Hepatocyte (in vitro differentiated cells): ENCODE data around the gene DUSP15. TPM values are rescaled to one million over a fixed set of nuclear protein-coding genes. Genes with fewer than 3 reads are reported as not detected.
A peak's percentile ranks its signal among the peaks of the same experiment; 100 is the strongest.

Source experiments
- DNase-seq: peaks from one replicate; pipeline ENCODE4 v3.0.0-alpha.2; 2016; ENCODE audit warnings: low spot score
- H2AFZ ChIP-seq: fragments of 200-600 bp; sonication (generic); 2 replicates; pipeline ENCODE4 v1.6.0; 2016; ENCODE audit warnings: antibody characterized with exemption, mild to moderate bottlenecking
- H3K27ac ChIP-seq: fragments of 200-600 bp; sonication (generic); 2 replicates; pipeline ENCODE4 v1.5.1; 2016; ENCODE audit warnings: mild to moderate bottlenecking
- H3K27me3 ChIP-seq: fragments of 200-600 bp; sonication (generic); 2 replicates; pipeline ENCODE4 v1.6.1; 2016
- H3K36me3 ChIP-seq: fragments of 200-600 bp; sonication (generic); replicated peaks from 2 replicates; pipeline ENCODE4 v1.5.1; 2016; ENCODE audit warnings: low read depth; ENCODE audit not compliant: insufficient read depth
- H3K4me1 ChIP-seq: fragments of 200-600 bp; sonication (generic); 2 replicates; pipeline ENCODE4 v1.5.1; 2016; ENCODE audit warnings: mild to moderate bottlenecking, moderate library complexity; ENCODE audit not compliant: insufficient read depth
- H3K4me2 ChIP-seq: fragments of 200-600 bp; sonication (generic); 2 replicates; pipeline ENCODE4 v1.6.0; 2016
- H3K4me3 ChIP-seq: fragments of 200-600 bp; sonication (generic); 2 replicates; pipeline ENCODE4 v1.5.1; 2016; ENCODE audit warnings: mild to moderate bottlenecking
- H3K79me2 ChIP-seq: fragments of 200-600 bp; sonication (generic); 2 replicates; pipeline ENCODE4 v1.6.0; 2017; ENCODE audit warnings: mild to moderate bottlenecking
- H3K9me2 ChIP-seq: fragments of 200-600 bp; sonication (generic); replicated peaks from 2 replicates; pipeline ENCODE4 v1.6.0; 2017; ENCODE audit warnings: mild to moderate bottlenecking; ENCODE audit not compliant: insufficient read depth
- H3K9me3 ChIP-seq: fragments of 200-600 bp; sonication (generic); 2 replicates; pipeline ENCODE4 v1.5.1; 2016; ENCODE audit warnings: low read depth, mild to moderate bottlenecking
- H4K20me1 ChIP-seq: fragments of 200-600 bp; sonication (generic); 2 replicates; pipeline ENCODE4 v1.6.0; 2016; ENCODE audit warnings: mild to moderate bottlenecking; ENCODE audit not compliant: insufficient read depth, poor library complexity, severe bottlenecking
- CTCF ChIP-seq: fragments of 200-600 bp; sonication (generic); IDR thresholded peaks from 2 replicates; pipeline ENCODE4 v1.5.1; 2016; ENCODE audit warnings: antibody characterized with exemption, mild to moderate bottlenecking; ENCODE audit not compliant: poor library complexity
- EZH2 ChIP-seq: fragments of 200-600 bp; sonication (generic); IDR thresholded peaks from 2 replicates; pipeline ENCODE4 v1.6.1; 2016; ENCODE audit warnings: antibody characterized with exemption, mild to moderate bottlenecking, borderline replicate concordance
- EZH2phosphoT487 ChIP-seq: fragments of 200-600 bp; sonication (generic); IDR thresholded peaks from one replicate; pipeline ENCODE4 v1.6.1; 2018; ENCODE audit warnings: antibody characterized with exemption, mild to moderate bottlenecking, low read depth, moderate library complexity; ENCODE audit not compliant: unreplicated experiment, severe bottlenecking
- WGBS: methylation state at CpG from one replicate; pipeline ENCODE4 v1.1.6; 2016; ENCODE audit warnings: low lambda C conversion rate; ENCODE audit errors: missing lambda C conversion rate; 5-methylcytosine and 5-hydroxymethylcytosine counted together
- polyA plus RNA-seq: library from polyadenylated mRNA; unstranded; fragments of >200 nt; fragmentation: Nextera tagmentation; extraction: Ambion mirVana; gene quantifications from 2 replicates; pipeline ENCODE4 v1.2.1, GENCODE V29; 2016
- total RNA-seq: library from RNA; depleted of rRNA; stranded (reverse); fragments of >200 nt; gene quantifications from 2 replicates; pipeline ENCODE4 v1.2.3, GENCODE V29; 2014

Gene DUSP15
- total and polyA plus RNA-seq, 2 experiments from 2014 or later: 10.2 to 23.0 TPM

GRCh38 chr20:31833130-31833930 is 37.0 kb downstream of the DUSP15 start:
- DNase-seq: peak; percentile 79
- Histone ChIP-seq H3K79me2 (no peaks in the 10 kb centered on the region), H3K9me2 (no peaks in the 10 kb centered on the region), H4K20me1 (no peaks in the 10 kb centered on the region), H3K9me3 (no peaks in the 10 kb centered on the region), H2AFZ (no peak overlapping the region), H3K36me3 (no peaks in the 10 kb centered on the region), H3K4me1 (peaks cover 40% of the 10 kb centered on the region), H3K27ac (no peak overlapping the region), H3K4me3 (no peak overlapping the region), H3K4me2 (no peak overlapping the region), H3K27me3 (no peaks in the 10 kb centered on the region)
- 69% methylated on average over 14 of the region's 14 CpGs for WGBS
- TF ChIP-seq EZH2phosphoT487 (no peak), CTCF (peak; percentile 77)

GRCh38 chr20:31831771-31832306 is 38.5 kb downstream of the DUSP15 start:
- 92% methylated on average over 17 of the region's 17 CpGs for WGBS
- H3K4me1 ChIP-seq: peaks cover 27% of the 10 kb centered on the region
- no peak overlapping the region for H3K27ac ChIP-seq
- H3K79me2 ChIP-seq: no peaks in the 10 kb centered on the region
- no peaks in the 10 kb centered on the region for H4K20me1 ChIP-seq
- H3K36me3 ChIP-seq: no peaks in the 10 kb centered on the region
- H3K4me3 ChIP-seq: no peak overlapping the region
- H3K9me3 ChIP-seq: no peaks in the 10 kb centered on the region
- H2AFZ ChIP-seq: no peak overlapping the region
- no peak for TF ChIP-seq CTCF
- TF ChIP-seq EZH2: no peak
- no peak for TF ChIP-seq EZH2phosphoT487
- no peaks in the 10 kb centered on the region for H3K27me3 ChIP-seq
- DNase-seq: no peak
- no peak overlapping the region for H3K4me2 ChIP-seq
- H3K9me2 ChIP-seq: no peaks in the 10 kb centered on the region

GRCh38 chr20:31831211-31831610 is 39.1 kb downstream of the DUSP15 start:
- Histone ChIP-seq H3K4me2 (no peak overlapping the region), H3K9me2 (no peaks in the 10 kb centered on the region), H3K27me3 (no peaks in the 10 kb centered on the region), H3K9me3 (no peaks in the 10 kb centered on the region), H2AFZ (no peak overlapping the region), H3K36me3 (no peaks in the 10 kb centered on the region), H3K4me3 (no peak overlapping the region), H3K4me1 (peaks cover 21% of the 10 kb centered on the region), H4K20me1 (no peaks in the 10 kb centered on the region), H3K79me2 (no peaks in the 10 kb centered on the region), H3K27ac (no peak overlapping the region)
- TF ChIP-seq CTCF: no peak
- no peak for TF ChIP-seq EZH2
- no peak for TF ChIP-seq EZH2phosphoT487
- WGBS: 89% methylated on average over 6 of the region's 6 CpGs
- DNase-seq: no peak
